ENCODE measurements around the gene UCK2.
"Not testable (repeated sequence)": the region's sequence is repeated elsewhere in the genome, so short reads cannot be mapped to it uniquely, and the experiment has no call there.

UCK2 gene

DNA sequence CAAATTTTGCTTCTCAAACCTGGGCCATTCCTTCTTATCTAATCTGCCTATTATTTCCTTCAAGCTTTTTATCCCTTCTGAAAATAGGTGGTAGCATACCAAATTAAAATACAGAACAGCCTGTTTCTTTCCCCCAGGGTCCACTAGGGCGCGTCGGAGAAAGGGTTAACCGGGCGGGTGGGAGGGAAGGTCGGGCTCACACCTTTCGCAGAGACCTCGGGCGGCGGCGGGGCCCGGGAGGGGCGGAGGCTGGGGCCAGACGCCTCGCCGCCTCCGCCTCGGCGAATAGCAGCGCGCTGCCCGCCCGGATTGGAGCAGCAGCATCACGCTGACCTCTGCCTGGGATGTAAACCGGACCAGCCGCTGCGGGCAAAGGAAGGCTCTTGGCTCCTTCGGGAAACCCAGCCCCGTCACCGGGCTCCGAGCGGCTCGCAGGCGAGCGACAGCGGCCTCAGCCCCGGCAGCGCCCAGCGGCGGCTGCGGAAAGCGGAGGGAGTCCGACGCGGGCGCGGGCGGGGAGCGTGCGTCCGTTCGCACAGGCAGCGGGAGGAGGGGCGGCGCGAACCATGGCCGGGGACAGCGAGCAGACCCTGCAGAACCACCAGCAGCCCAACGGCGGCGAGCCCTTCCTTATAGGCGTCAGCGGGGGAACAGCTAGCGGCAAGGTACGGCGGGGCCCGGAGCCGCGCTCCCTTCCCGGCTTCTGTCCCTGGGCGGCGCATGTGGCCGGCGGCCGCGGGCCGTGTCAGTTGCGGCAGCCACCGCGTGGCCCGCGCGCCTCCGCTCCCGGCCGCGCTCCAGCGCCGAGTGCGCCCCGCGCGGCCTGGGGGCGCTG, at the start of gene UCK2:
TSS of gene UCK2 (plus strand) at position 347 of the 835 bp plus-strand sequence. CDS start at position 567, 220 bp downstream.
- H3K4me3 Mint-ChIP-seq = peak within 1 kb of the TSS; percentile 86
- ATAC-seq (peak; percentile 86), DNase-seq (ENCODE audit: low spot score in 2 of 2) (peak; percentile 61 to 87)
- peaks cover 29% of the 10 kb centered on the region for H3K4me1 Mint-ChIP-seq
- peaks cover 13% of the 10 kb centered on the region for H3K36me3 Mint-ChIP-seq
- peak within 1 kb of the TSS; percentile 92 for H3K27ac Mint-ChIP-seq
- no peaks in the 10 kb centered on the region for H3K9me3 Mint-ChIP-seq

DNA sequence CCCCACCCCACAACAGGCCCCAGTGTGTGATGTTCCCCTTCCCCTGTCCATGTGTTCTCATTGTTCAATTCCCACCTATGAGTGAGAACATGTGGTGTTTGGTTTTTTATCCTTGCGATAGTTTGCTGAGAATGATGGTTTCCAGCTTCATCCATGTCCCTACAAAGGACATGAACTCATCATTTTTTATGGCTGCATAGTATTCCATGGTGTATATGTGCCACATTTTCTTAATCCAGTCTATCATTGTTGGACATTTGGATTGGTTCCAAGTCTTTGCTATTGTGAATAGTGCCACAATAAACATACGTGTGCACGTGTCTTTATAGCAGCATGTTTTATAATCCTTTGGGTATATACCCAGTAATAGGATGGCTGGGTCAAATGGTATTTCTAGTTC, 49.2 kb upstream of the UCK2 start:
- not testable (repeated sequence) for H3K4me1 Mint-ChIP-seq; DNase-seq (ENCODE audit: low spot score in 2 of 2); H3K36me3 Mint-ChIP-seq; ATAC-seq; H3K4me3 Mint-ChIP-seq; H3K9me3 Mint-ChIP-seq; H3K27ac Mint-ChIP-seq

DNA sequence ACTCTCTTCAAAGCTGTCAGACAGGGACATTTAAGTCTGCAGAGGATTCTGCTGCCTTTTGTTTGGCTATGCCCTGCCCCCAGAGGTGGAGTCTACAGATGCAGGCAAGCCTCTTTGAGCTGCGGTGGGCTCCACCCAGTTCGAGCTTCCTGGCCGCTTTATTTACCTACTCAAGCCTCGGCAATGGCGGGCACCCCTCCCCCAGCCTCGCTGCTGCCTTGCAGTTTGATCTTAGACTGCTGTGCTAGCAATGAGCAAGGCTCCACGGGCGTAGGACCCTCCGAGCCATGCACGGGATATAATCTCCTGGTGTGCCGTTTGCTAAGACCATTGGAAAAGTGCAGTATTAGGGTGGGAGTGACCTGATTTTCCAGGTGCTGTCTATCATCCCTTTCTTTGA, 43.9 kb upstream of the UCK2 start:
- not testable (repeated sequence) for ATAC-seq; H3K9me3 Mint-ChIP-seq; H3K36me3 Mint-ChIP-seq; H3K4me1 Mint-ChIP-seq; H3K27ac Mint-ChIP-seq; DNase-seq (ENCODE audit: low spot score in 2 of 2); H3K4me3 Mint-ChIP-seq

DNA sequence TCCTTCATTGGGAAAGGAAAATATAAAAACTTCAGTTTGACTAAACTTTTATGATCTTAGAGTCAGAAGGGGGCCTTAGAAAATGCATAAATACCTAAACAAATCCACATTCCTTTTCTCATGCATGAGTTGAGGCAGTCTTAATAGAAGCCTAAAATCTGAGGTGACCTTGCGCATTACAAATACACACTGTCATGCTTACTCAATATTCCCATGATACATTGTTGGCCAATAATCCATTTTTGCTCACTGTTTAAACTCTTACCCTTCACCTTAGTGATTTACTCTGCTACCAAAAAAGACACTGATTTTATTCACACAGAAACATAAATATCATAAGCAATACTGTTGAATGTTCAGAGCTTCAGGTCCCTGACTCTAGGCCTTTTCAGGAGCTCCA, 39.7 kb upstream of the UCK2 start:
- no peak for DNase-seq (ENCODE audit: low spot score in 2 of 2)
- no peak overlapping the region for H3K4me3 Mint-ChIP-seq

DNA sequence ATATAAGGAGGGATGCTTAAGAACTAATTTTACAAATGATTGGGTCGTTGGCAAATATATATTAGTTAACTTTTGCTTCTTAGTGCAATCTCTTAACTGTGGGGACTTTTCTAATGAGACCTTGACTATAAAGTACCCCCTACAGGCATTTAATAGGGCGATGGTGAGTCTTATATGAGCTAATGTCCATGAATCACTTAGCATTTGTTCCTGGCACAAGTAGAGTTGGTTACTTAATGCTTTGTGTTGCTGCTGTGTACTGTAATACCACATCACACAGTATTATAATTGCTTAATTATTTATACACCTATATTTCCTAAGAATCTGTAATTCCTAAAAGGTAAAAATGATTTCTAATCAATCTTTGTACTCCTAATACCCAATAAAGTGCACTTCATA, 33.5 kb upstream of the UCK2 start:
- Mint-ChIP-seq H3K4me3 (no peak overlapping the region), H3K4me1 (no peaks in the 10 kb centered on the region), H3K36me3 (no peaks in the 10 kb centered on the region), H3K27ac (no peak overlapping the region), H3K9me3 (no peaks in the 10 kb centered on the region)
- no peak for DNase-seq (ENCODE audit: low spot score in 2 of 2)
- ATAC-seq = no peak

More for the DNA sequence above, 39.7 kb upstream of the UCK2 start:
- no peaks in the 10 kb centered on the region for H3K9me3 Mint-ChIP-seq
- no peak overlapping the region for H3K27ac Mint-ChIP-seq
- H3K4me1 Mint-ChIP-seq = no peaks in the 10 kb centered on the region
- H3K36me3 Mint-ChIP-seq = no peaks in the 10 kb centered on the region
- ATAC-seq = no peak

DNA sequence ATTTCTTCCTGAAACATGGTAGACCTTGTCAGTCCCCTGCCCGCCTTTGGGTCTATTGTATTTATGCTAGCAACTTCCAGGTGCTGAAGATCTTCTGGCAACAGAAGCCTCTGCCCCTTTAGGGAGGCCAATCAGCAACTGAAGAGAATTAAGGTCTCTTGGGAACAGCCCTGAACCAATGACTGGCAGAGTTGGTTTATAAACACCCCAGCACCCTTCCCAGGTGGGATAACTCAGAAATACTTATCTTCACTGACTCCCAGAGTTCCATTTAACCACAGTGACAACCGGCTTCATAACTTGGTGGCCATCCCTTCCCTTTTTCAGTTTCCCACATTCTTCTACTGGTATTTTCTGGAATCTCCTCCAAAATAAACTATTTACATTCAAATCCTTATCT, 31.5 kb upstream of the UCK2 start:
- no peak for DNase-seq (ENCODE audit: low spot score in 2 of 2)
- H3K27ac Mint-ChIP-seq = no peak overlapping the region
- no peaks in the 10 kb centered on the region for H3K9me3 Mint-ChIP-seq
- H3K4me3 Mint-ChIP-seq = no peak overlapping the region
- no peaks in the 10 kb centered on the region for H3K4me1 Mint-ChIP-seq
- no peak for ATAC-seq
- H3K36me3 Mint-ChIP-seq = no peaks in the 10 kb centered on the region

DNA sequence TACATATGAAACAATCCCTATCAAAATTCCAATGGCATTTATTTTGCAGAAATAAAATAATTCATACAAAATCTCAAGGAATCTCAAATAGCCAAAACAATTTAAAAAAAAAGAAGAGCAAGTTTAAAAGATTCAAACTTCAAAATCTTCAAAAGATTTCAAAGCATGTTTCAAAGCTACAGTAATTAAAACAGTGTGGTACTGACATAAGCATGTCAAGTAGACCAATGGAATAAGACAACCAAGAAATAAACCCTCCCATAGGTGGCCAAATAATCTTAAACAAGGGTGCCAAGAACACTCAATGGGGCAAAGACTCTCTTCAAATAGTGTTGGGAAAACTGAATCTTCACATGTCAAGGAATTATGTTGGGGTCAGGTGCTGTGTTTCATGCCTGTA, 28.0 kb upstream of the UCK2 start:
- no peak overlapping the region for H3K27ac Mint-ChIP-seq
- H3K9me3 Mint-ChIP-seq = no peaks in the 10 kb centered on the region
- no peaks in the 10 kb centered on the region for H3K4me1 Mint-ChIP-seq
- DNase-seq (ENCODE audit: low spot score in 2 of 2) (no peak), ATAC-seq (no peak)
- H3K4me3 Mint-ChIP-seq = no peak overlapping the region
- H3K36me3 Mint-ChIP-seq = no peaks in the 10 kb centered on the region

DNA sequence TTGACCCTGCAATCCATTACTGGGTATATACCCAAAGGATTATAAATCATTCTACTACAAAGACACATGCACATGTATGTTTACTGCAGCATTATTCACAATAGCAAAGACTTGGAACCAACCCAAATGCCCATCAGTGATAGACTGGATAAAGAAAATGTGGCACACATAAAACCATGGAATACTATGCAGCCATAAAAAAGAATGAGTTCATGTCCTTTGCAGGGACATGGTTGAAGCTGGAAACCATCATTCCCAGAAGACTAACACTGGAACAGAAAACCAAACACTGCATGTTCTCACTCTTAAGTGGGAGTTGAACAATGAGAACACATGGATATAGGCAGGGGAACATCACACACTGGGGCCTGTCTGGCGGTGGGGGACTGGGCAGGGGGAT, 22.9 kb upstream of the UCK2 start:
- H3K4me3 Mint-ChIP-seq; ATAC-seq; H3K36me3 Mint-ChIP-seq; H3K4me1 Mint-ChIP-seq; DNase-seq (ENCODE audit: low spot score in 2 of 2); H3K9me3 Mint-ChIP-seq; H3K27ac Mint-ChIP-seq: not testable (repeated sequence)

DNA sequence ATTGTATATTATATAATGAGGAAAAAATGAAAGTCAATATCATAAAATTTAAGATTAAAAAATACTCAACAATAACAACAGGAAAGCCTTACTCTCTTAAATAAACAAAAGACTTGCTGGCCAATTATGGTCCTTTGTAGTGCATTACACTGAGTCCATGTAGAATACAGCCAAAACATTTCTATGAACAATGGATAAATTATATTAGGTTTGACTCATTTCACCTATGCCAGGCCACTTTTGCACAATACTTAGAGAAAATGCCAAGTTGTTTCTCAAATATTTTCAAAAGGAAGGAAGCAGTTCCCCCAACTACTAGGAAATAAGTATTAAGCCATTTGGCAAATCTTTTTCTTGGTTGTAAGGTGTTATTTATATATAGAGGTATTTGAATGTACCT, 19.8 kb upstream of the UCK2 start:
- Mint-ChIP-seq H3K27ac (no peak overlapping the region), H3K36me3 (no peaks in the 10 kb centered on the region), H3K9me3 (no peaks in the 10 kb centered on the region), H3K4me3 (no peak overlapping the region), H3K4me1 (no peaks in the 10 kb centered on the region)
- ATAC-seq = no peak
- no peak for DNase-seq (ENCODE audit: low spot score in 2 of 2)

DNA sequence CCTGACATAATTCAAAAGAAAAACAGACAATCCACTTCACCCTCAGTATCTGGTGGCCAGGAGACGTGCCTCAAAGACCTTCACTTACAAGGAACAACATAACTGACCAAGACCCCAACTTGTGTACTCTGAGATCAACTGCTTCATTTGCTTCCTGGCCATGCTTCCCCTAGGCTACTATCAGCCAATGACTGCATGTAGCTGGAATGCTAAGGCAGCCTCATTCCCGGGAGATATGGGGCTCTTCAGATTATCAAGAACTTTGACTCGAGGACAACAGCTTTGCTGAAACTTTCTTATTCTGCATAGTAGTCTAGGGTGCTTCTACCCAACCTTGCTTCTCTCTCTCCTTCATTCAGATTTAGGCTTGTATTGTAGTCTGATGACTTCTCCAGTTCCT, 11.7 kb upstream of the UCK2 start:
- Mint-ChIP-seq H3K9me3 (no peaks in the 10 kb centered on the region), H3K27ac (no peak overlapping the region), H3K4me1 (no peaks in the 10 kb centered on the region), H3K4me3 (no peak overlapping the region), H3K36me3 (no peaks in the 10 kb centered on the region)
- ATAC-seq (no peak), DNase-seq (ENCODE audit: low spot score in 2 of 2) (no peak)

DNA sequence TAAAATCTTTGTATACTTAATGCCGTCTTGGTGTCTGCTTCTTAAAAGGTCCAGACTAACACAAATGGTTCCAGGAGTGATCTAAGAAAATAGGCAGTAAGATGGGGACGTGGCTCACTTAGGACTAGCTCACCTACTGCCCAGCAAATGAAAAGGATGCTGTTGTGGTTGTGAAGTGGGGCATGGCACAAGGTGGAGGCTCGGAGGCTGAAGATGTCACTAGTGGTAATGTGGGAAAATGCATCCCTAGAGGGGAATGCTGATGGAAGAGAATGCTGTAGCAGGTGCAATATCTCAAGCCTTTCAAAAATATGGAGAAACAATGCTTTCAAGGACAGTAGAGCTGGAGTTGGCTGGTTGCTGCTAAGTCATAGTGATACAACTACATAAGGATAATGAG, 11.3 kb upstream of the UCK2 start:
- Mint-ChIP-seq H3K36me3 (no peaks in the 10 kb centered on the region), H3K27ac (no peak overlapping the region), H3K9me3 (no peaks in the 10 kb centered on the region), H3K4me3 (no peak overlapping the region), H3K4me1 (no peaks in the 10 kb centered on the region)
- DNase-seq (ENCODE audit: low spot score in 2 of 2) (no peak), ATAC-seq (no peak)

DNA sequence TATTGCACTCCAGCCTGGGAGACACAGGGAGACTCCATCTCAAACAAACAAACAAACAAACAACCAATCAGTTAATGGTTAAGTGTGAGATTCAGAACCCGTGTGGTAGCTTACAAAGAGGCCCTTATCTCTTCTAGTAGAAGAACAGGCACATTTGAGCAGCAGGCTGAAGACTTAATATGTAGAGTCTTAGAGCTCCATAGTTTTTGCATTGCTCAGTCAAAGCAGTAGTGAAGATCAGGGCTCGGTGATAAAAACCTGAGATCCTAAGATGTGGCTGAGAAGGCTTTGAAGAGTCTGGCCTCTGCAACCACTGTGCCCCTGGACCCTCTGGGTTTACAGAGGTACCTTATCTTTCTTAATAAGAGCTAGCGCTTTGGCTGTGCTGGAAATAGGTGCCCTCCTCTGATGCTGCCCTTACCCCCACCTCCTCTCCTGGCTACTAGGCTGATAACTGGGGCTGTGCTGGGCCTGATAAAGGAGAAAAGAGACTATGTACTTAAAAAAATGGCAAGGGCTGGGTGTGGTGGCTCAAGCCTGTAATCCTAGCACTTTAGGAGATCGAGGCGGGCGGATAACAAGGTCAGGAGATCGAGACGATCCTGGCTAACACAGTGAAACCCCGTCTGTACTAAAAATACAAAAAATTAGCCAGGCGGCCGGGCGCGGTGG, 10.5 kb upstream of the UCK2 start:
- no peaks in the 10 kb centered on the region for H3K4me1 Mint-ChIP-seq
- no peaks in the 10 kb centered on the region for H3K9me3 Mint-ChIP-seq
- H3K27ac Mint-ChIP-seq = no peak overlapping the region
- H3K4me3 Mint-ChIP-seq = no peak overlapping the region
- no peak for DNase-seq (ENCODE audit: low spot score in 2 of 2)
- no peak for ATAC-seq
- no peaks in the 10 kb centered on the region for H3K36me3 Mint-ChIP-seq

DNA sequence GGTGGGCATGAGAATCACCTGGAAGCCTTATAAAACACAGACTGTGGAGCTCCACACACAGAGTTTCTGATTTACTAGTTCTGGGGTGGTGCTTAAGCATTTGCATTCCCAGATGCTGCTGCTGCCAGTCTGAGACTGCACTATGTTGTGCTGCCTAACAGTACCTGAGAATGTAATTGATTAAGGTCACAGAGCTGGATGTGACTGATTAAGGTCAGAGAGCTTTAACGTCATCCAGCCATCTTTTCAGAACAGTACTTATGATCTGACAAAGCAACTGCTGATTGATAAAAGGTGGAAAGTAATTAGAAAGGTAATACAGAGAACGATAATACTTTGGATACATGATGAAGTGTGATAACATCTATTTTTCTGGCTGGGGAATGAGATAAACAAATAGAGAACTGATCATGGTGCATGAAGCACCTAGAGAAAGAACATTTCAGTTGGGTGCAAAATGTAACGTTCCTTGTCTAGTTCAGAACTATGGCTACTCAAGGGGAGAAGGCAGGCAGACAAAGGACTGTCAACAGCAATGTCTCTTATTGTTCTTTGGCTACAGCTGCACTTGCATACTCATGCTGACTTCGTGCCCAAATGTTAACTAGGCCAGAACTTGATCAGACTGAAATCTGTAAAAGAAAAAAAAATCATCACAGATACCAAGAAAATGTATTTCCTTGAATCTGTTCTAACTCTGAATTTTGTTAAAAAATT, 3.7 kb upstream of the UCK2 start:
- Mint-ChIP-seq H3K4me3 (no peak overlapping the region), H3K36me3 (peaks cover 5% of the 10 kb centered on the region), H3K9me3 (no peaks in the 10 kb centered on the region), H3K27ac (peak overlapping the region; percentile 2), H3K4me1 (peaks cover 4% of the 10 kb centered on the region)
- peak; percentile 5 for ATAC-seq
- no peak for DNase-seq (ENCODE audit: low spot score in 2 of 2)

DNA sequence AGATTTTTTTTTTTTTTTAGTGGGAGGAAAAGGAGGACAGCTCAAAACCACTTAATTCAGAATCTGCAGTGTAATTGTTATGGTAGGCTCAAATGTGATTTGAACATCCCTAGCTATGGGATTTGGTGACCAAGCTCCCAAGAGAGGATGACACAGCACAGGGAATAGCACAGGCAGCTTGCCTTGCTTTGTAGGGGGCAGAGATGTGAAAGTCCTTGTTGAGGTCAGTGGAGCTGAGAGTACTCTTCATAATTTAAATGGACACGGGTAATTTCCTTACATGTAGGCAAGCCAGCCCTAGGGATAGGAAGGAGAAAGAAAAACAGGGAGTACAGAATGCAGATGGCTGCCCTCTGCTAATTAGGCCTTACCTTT, 3.2 kb upstream of the UCK2 start:
- Mint-ChIP-seq H3K9me3 (no peaks in the 10 kb centered on the region), H3K4me3 (no peak overlapping the region), H3K36me3 (peaks cover 5% of the 10 kb centered on the region), H3K27ac (peak overlapping the region; percentile 2), H3K4me1 (peaks cover 10% of the 10 kb centered on the region)
- ATAC-seq = no peak
- DNase-seq (ENCODE audit: low spot score in 2 of 2) = no peak

DNA sequence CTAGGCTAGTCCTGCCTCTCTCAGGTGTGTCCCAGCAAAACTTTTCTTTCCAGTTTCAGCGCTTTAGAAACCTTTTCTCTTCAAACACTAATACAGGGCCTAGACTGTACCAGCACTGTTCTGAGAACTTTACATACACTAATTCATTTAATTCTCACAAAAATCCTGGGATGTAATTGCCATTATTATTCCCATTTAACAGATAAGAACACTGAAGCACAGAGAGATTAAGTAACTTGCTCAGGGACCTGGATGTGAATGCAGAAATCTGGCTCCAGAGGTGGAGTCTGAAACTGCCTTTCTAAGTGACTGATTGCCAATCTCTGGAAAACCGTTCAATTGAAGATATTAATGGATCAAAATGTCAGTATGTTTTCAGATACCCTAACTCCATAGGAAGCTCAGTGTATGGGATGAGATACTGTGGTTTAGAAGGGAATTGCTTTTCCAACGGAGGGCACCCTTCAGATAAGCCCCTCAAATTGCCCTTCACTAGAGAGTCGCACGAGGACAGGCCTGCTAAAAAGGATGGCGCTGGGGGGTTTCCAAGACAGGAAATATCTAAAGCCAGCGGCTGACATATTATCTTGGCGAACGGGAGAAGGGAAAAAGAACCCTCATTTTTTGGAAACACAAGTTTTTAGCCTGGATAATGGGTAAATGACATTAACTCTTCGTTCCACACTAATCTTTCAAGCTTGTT, 698 bp upstream of the UCK2 start:
- Mint-ChIP-seq H3K36me3 (peaks cover 13% of the 10 kb centered on the region), H3K4me1 (peaks cover 24% of the 10 kb centered on the region), H3K9me3 (no peaks in the 10 kb centered on the region), H3K27ac (no peak overlapping the region), H3K4me3 (peak overlapping the region; percentile 86)
- ATAC-seq = no peak
- DNase-seq (ENCODE audit: low spot score in 2 of 2) = no peak

All from stimulated activated effector memory CD8-positive, alpha-beta T cell treated with anti-CD3 and anti-CD28 coated beads, Interleukin-12 subunit alpha, Interleukin-12 subunit beta, amount 100 ng/mL, for 72 hours (primary cell).